Kidney epithelial cell (primary cell): Measurements from ENCODE around the gene MYBPC2. TPM values are rescaled to one million over a fixed set of nuclear protein-coding genes. Genes with fewer than 3 reads are reported as not detected.

Source experiments
- DNase-seq: peaks from one replicate; pipeline ENCODE4 v3.0.0-alpha.2; 2010; ENCODE audit warnings: low read depth
- H3K27me3 ChIP-seq: 2 replicates; pipeline ENCODE4 v1.6.0; 2011; ENCODE audit warnings: low read length; ENCODE audit not compliant: control insufficient read depth, insufficient read depth
- H3K36me3 ChIP-seq: 2 replicates; pipeline ENCODE4 v1.5.1; 2011; ENCODE audit warnings: low read length; ENCODE audit not compliant: control insufficient read depth, insufficient read depth
- H3K4me3 ChIP-seq: 2 replicates; pipeline ENCODE4 v1.5.1; 2011; ENCODE audit warnings: low read depth, mild to moderate bottlenecking, control low read depth, low read length
- CTCF ChIP-seq: IDR thresholded peaks from 2 replicates; pipeline ENCODE4 v1.5.1; 2011; ENCODE audit warnings: mild to moderate bottlenecking, moderate library complexity, low read length, control low read depth, inconsistent platforms; ENCODE audit not compliant: insufficient read depth, poor library complexity, severe bottlenecking
- total RNA-seq: library from RNA; depleted of rRNA; stranded (reverse); fragments of >200 nt; gene quantifications from 2 replicates; pipeline ENCODE4 v1.2.3, GENCODE V29; 2015

MYBPC2 gene
- total RNA-seq, 1 donor from 2014 or later: 0.21 TPM

DNA sequence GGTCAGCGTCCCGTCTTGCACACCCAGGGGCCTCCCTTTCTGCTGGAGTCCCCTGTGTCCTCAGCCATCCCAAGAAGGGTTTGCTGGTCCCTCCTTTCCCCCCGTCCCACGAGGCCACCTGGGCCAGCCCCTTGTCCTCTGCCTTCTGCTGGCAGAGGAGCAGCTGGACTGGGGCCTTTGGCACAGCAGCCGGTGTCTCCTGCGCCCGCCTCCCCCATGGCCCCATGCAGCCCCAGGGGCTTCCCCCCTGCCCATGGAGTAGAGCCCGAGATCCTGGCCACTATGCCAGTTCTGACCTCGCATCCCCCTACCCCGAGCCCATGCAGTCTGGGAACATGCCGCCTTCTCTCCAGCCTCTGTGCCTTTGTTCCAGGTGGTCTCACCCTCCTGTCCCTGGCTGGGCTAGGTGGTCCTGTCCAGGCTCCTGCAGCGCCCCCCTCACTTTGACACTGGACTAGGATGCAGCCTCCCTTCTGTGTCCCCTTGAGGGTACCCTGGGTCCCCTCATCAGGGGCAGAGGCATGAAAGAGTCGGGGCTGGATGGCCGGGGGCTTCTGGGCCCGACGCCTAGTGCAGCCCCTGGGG, 49.7 kb downstream of the MYBPC2 start:
- H3K36me3 ChIP-seq: no peaks in the 10 kb centered on the region
- DNase-seq: no peak
- H3K27me3 ChIP-seq: peaks cover 4% of the 10 kb centered on the region
- no peak overlapping the region for H3K4me3 ChIP-seq
- no peak for TF ChIP-seq CTCF

GRCh38 chr19:50482916-50483315, 50.2 kb downstream of the MYBPC2 start:
- DNase-seq: no peak
- Histone ChIP-seq H3K36me3 (no peaks in the 10 kb centered on the region), H3K27me3 (peaks cover 9% of the 10 kb centered on the region), H3K4me3 (no peak overlapping the region)
- no peak for TF ChIP-seq CTCF

- Histone ChIP-seq H3K4me3 (no peak overlapping the region), H3K36me3 (no peaks in the 10 kb centered on the region), H3K27me3 (peaks cover 25% of the 10 kb centered on the region)
- no peak for TF ChIP-seq CTCF
- DNase-seq: no peak
These were observed 52.7 kb downstream of the MYBPC2 start for GRCh38 chr19:50485284-50485955.

- DNase-seq: no peak
- no peaks in the 10 kb centered on the region for H3K36me3 ChIP-seq
- TF ChIP-seq CTCF: peak; percentile 52
- H3K4me3 ChIP-seq: no peak overlapping the region
- peaks cover 40% of the 10 kb centered on the region for H3K27me3 ChIP-seq
These were observed 54.3 kb downstream of the MYBPC2 start for GRCh38 chr19:50486823-50487515.

DNA sequence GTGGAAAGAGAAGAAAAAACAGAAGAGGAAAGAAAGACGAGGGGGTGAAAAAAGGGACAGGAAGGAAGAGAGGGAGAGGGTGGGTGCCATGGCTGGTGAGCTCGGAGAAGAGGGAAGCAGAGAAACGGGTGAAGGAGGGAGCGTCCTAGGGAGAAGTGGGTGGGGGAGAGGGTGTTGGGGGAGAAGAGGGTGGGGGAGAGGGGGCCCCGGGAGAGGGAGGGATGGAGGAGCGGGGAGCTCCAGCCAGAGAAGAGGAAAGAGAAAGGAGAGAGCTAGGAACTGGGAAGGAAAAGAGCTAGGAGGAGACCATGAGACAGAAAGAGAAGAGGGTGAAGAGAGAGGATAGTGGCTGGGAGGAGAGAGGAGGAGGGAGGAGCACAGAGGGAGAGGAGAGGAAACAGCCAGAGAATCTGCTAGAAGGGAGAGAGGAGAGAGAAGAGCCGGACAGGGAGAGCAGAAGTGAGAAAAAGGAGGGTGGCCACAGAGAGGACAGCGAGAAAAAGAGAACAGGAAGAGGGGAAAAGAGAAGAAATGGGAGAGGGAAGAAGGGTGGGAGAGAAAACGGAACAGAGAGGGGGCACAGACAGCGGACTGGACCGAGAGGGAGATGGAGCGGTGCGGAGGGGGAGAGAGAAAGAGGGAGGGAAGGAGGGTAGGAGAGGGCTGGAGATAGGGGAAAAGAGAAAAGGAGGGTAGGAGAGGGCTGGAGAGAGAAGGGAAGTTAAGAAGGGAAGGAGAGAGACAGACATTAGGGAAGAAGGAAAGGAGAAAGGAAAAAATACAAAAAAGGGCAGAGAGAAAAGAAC, 55.9 kb downstream of the MYBPC2 start:
- DNase-seq: no peak
- no peak for TF ChIP-seq CTCF
- Histone ChIP-seq H3K4me3 (no peak overlapping the region), H3K36me3 (no peaks in the 10 kb centered on the region), H3K27me3 (peaks cover 53% of the 10 kb centered on the region)
